Heart left ventricle (tissue), 16 donors: ENCODE data around the gene SLC17A7. TPM values are rescaled to one million over a fixed set of nuclear protein-coding genes. Genes with fewer than 3 reads are reported as not detected.

Experiments
- ATAC-seq, 4 donors: fragments of 200-7000 bp; cut with Tn5 transposase; one replicate each; pipeline ENCODE4 v1.9.1; 2020 to 2022; ENCODE audit warnings: moderate library complexity in 4 of 4, mild to moderate bottlenecking in 3 of 4, moderate number of reproducible peaks in 1 of 4
- DNase-seq, 5 donors: peaks; one replicate each; pipeline ENCODE4 v3.0.0-alpha.2; 2020
- H3K27ac ChIP-seq, 12 donors: fragments of 200-600 bp; sonication (generic) in 4 of 12; one replicate each; pipeline versions ENCODE4 v1.5.0 to v1.8.0; 2016 to 2022; ENCODE audit warnings: mild to moderate bottlenecking in 2 of 12
- H3K27me3 ChIP-seq, 9 donors: fragments of 200-600 bp; sonication (generic) in 2 of 9; one replicate each; pipeline versions ENCODE4 v1.5.1 to v1.8.0; 2016 to 2022; ENCODE audit warnings: mild to moderate bottlenecking in 3 of 9
- H3K36me3 ChIP-seq, 9 donors: fragments of 200-600 bp; sonication (generic) in 2 of 9; one replicate each; pipeline versions ENCODE4 v1.5.0 to v1.8.0; 2018 to 2022; ENCODE audit warnings: mild to moderate bottlenecking in 2 of 9
- H3K4me1 ChIP-seq, 12 donors: fragments of 200-600 bp; sonication (generic) in 4 of 12; one replicate each; pipeline versions ENCODE4 v1.5.0 to v1.8.0; 2016 to 2022; ENCODE audit warnings: mild to moderate bottlenecking in 3 of 12
- H3K4me3 ChIP-seq, 12 donors: fragments of 200-600 bp; sonication (generic) in 4 of 12; one replicate each; pipeline versions ENCODE4 v1.5.0 to v1.8.0; 2017 to 2022; ENCODE audit warnings: mild to moderate bottlenecking in 9 of 12, moderate library complexity in 4 of 12
- H3K9me3 ChIP-seq, 12 donors: fragments of 200-600 bp; sonication (generic) in 4 of 12; one replicate each; pipeline versions ENCODE4 v1.5.0 to v1.8.0; 2016 to 2022; ENCODE audit warnings: mild to moderate bottlenecking in 1 of 12
- CTCF ChIP-seq, 12 donors: fragments of 200-600 bp; sonication (generic) in 4 of 12; IDR thresholded peaks; one replicate each; pipeline versions ENCODE4 v1.5.0 to v1.8.0; 2018 to 2022; ENCODE audit warnings: antibody characterized with exemption in 12 of 12, mild to moderate bottlenecking in 5 of 12
- POLR2A ChIP-seq, 2 donors: fragments of 450-650 bp; IDR thresholded peaks; one replicate each; pipeline ENCODE4 v1.6.1; 2017; ENCODE audit warnings: antibody characterized with exemption in 2 of 2, mild to moderate bottlenecking in 2 of 2, moderate library complexity in 2 of 2
- WGBS, 4 donors: extraction: QIAGEN DNeasy Blood & Tissue Kit in 2 of 4; methylation state at CpG; one replicate each; pipeline versions ENCODE4 v1.1.5 to v1.1.7; 2013 to 2018; 5-methylcytosine and 5-hydroxymethylcytosine counted together
- intact Hi-C, 10 donors: fragments of 100-400 bp; cut with DNase I; formaldehyde crosslinking; loops; one replicate each; pipeline versions ENCODE4 v1.11.1 to v1.14.2; 2022
- polyA plus RNA-seq, 2 donors: library from polyadenylated mRNA; stranded (reverse); fragments of 200-250 nt; gene quantifications; one replicate each; pipeline ENCODE4 v1.2.3, GENCODE V29; 2013
- total RNA-seq, 9 donors: library from RNA; depleted of rRNA in 2 of 9; stranded (reverse); fragments of >200 nt in 2 of 9; fragmentation: NEBNext Ultra II Directional in 3 of 9; extraction: Animal tissue kit (Norgen Biotek cat#: 25700) in 3 of 9; gene quantifications; one replicate each; pipeline versions ENCODE4 v1.1.0 to v1.2.4, GENCODE V29; 2016 to 2023
- donor health status: ischemic (EF 13 %, LVEDD 7.1; RV severe dilation, severe dysfunction).
- donor health status: healthy with polysubstance abuse.
- donor health status: DM: no; HTN: yes; CAD: no.
- donor health status: DM: no; HTN: no; CAD: no.
- donor health status: ischemic (EF 25% LVEDD 6.9; RV normal size, moderate dysfunction).
- donor health status: ischemic (EF 25% LVEDD 5.7; RV mildly dilated, moderate dysfunction).
- donor health status: healthy.
- donor health status: DM: yes; HTN: yes; CAD: no.
- donor health status: ischemic (EF 35%, LVEDD 5.7; RV mildly dilated, moderate dysfunction).
- donor health status: nonischemic (EF 11% LVEDD 7.7; RV severe dilation, severe dysfunction).
- donor health status: DM: yes; HTN: yes; CAD: no.
- donor health status: PGD.
- donor health status: ischemic (EF 29% LVEDD 5.4; RV normal size, mild dysfunction).
- donor health status: nonischemic (EF 23%, LVEDD 6.1; RV moderate dilation, normal function).

SLC17A7 gene
- total and polyA plus RNA-seq, 11 donors, result 0.46 to 1.6 (median 0.89) TPM

GRCh38 chr19:49433240-49433901, 8.0 kb downstream of the SLC17A7 start:
- intact Hi-C loops, result loop anchor here in 1 of 10 donors (5.0 kb wide), 1 partner anchor 36 kb away; no protein-coding TSS in a partner anchor
- Histone ChIP-seq H3K27me3 (peaks cover 40 to 95% (median 83%) of the 10 kb centered on the region in 9 donors), H3K9me3 (no peaks in the 10 kb centered on the region), H3K36me3 (no peaks in the 10 kb centered on the region), H3K27ac (no peak overlapping the region), H3K4me3 (no peak overlapping the region), H3K4me1 (peaks cover 0 to 13% (median under 1%) of the 10 kb centered on the region in 12 donors)
- ATAC-seq (no peak), DNase-seq (no peak)
- WGBS, 4 donors, result 21 to 46% (median 30%) methylated on average over 24 to 31 of the region's 31 CpGs
- TF ChIP-seq CTCF (IDR thresholded peaks at IDR 0.05) (no peak), POLR2A (IDR thresholded peaks at IDR 0.05) (no peak)

GRCh38 chr19:49432141-49433073, 8.9 kb downstream of the SLC17A7 start:
- DNase-seq (no peak), ATAC-seq (no peak)
- Histone ChIP-seq H3K4me1 (peaks cover 0 to 20% (median 6%) of the 10 kb centered on the region in 12 donors), H3K36me3 (no peaks in the 10 kb centered on the region), H3K27ac (no peak overlapping the region), H3K27me3 (peaks cover 49 to 98% (median 87%) of the 10 kb centered on the region in 9 donors), H3K9me3 (no peaks in the 10 kb centered on the region), H3K4me3 (no peak overlapping the region)
- WGBS, 4 donors, result 11 to 22% (median 16%) methylated on average over 49 to 63 of the region's 63 CpGs
- intact Hi-C loops, result loop anchor here in 1 of 10 donors (5.0 kb wide), 1 partner anchor 35 kb away; no protein-coding TSS in a partner anchor
- TF ChIP-seq POLR2A (IDR thresholded peaks at IDR 0.05) (no peak), CTCF (IDR thresholded peaks at IDR 0.05) (no peak)

GRCh38 chr19:49431330-49431749, 10.0 kb downstream of the SLC17A7 start:
- Histone ChIP-seq H3K36me3 (no peaks in the 10 kb centered on the region), H3K27me3 (peaks cover 57 to 98% (median 87%) of the 10 kb centered on the region in 9 donors), H3K4me1 (peaks cover 0 to 19% (median 6%) of the 10 kb centered on the region in 12 donors), H3K9me3 (no peaks in the 10 kb centered on the region), H3K4me3 (no peak overlapping the region), H3K27ac (no peak overlapping the region)
- TF ChIP-seq POLR2A (IDR thresholded peaks at IDR 0.05), result no peak
- no peak for TF ChIP-seq CTCF (IDR thresholded peaks at IDR 0.05)
- WGBS, 4 donors, result 46 to 61% (median 55%) methylated on average over 27 to 29 of the region's 29 CpGs
- intact Hi-C loops, result loop anchor here in 1 of 10 donors (5.0 kb wide), 1 partner anchor 34 kb away; no protein-coding TSS in a partner anchor
- no peak for ATAC-seq
- no peak for DNase-seq
